Measurements from ENCODE around the gene AGBL5. TPM values are rescaled to one million over a fixed set of nuclear protein-coding genes. Genes with fewer than 3 reads are reported as not detected.

Gene AGBL5
- total and polyA plus RNA-seq, 9 of the 15 experiments (the other 6 are each of a cell fraction or from before 2014, with no cell fraction given), result 3.3 to 52.7 (median 26.2) TPM

DNA sequence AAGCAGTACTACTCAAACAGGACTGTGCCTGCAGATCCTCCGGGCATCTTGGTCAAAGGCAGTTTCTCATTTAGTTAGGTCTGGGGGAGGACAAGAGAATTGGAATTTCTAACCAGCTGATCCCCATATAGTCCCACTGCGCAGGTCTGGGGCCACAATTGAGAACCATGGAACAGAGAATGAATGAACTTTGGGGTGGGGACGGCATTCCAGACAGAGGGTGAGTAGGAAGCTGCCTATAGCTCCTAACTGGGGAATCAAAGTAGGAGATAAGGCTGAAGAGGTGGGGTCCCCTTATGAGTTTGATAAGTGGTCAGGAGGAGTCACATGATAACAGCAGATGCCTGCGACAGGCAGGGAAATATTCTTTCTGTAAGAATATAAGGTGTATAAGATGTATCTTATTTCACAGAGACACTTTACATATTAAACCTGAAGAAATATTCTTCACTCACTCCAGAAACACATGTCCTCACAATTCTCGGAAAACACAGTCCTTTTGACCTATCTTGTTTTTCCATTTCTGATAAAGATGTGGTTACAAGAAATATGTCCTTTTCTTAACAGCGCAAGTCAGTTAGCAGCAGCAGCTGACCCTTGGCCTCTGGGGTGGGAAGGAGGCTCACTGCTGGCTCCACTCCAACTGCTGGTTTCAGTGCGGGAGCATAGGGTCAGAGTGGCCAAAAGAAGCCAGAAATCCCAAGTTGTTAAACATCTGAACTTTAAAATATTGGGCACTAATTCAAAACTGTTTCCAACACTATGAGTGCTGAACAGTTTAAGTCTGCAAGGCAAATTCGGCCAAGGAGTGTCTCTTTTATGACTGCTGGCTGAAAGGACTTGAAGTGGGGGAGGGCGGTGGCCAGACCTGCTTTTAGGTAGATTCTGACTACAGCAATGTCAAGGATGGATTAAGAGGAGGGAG, 31.3 kb upstream of the AGBL5 start (continued):
- TF ChIP-seq, protein P1, sequence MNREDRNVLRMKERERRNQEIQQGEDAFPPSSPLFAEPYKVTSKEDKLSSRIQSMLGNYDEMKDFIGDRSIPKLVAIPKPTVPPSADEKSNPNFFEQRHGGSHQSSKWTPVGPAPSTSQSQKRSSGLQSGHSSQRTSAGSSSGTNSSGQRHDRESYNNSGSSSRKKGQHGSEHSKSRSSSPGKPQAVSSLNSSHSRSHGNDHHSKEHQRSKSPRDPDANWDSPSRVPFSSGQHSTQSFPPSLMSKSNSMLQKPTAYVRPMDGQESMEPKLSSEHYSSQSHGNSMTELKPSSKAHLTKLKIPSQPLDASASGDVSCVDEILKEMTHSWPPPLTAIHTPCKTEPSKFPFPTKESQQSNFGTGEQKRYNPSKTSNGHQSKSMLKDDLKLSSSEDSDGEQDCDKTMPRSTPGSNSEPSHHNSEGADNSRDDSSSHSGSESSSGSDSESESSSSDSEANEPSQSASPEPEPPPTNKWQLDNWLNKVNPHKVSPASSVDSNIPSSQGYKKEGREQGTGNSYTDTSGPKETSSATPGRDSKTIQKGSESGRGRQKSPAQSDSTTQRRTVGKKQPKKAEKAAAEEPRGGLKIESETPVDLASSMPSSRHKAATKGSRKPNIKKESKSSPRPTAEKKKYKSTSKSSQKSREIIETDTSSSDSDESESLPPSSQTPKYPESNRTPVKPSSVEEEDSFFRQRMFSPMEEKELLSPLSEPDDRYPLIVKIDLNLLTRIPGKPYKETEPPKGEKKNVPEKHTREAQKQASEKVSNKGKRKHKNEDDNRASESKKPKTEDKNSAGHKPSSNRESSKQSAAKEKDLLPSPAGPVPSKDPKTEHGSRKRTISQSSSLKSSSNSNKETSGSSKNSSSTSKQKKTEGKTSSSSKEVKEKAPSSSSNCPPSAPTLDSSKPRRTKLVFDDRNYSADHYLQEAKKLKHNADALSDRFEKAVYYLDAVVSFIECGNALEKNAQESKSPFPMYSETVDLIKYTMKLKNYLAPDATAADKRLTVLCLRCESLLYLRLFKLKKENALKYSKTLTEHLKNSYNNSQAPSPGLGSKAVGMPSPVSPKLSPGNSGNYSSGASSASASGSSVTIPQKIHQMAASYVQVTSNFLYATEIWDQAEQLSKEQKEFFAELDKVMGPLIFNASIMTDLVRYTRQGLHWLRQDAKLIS (CRISPR knock-in tag; IDR thresholded peaks at IDR 0.05), result no peak
- TF ChIP-seq ZNF668 (CRISPR knock-in tag; IDR thresholded peaks at IDR 0.05) (no peak), HDAC2 (IDR thresholded peaks at IDR 0.05) (peak; percentile 82; the same call in 1 of the 2 replicates), ZNF766 (CRISPR knock-in tag; conservative IDR thresholded peaks at IDR 0.05) (peak; percentile 93), HOXB6 (CRISPR knock-in tag; IDR thresholded peaks at IDR 0.05; ENCODE audit: borderline replicate concordance) (no peak), JUND (IDR thresholded peaks at IDR 0.05; ENCODE audit: borderline replicate concordance, low read depth, low read length) (peak; percentile 72), JUND (tag; IDR thresholded peaks at IDR 0.05; ENCODE audit: borderline replicate concordance, low read depth, low read length) (no peak; the same call in 2 of the 3 replicates), ZNF282 (CRISPR knock-in tag; IDR thresholded peaks at IDR 0.05) (no peak), CBFA2T3 (IDR thresholded peaks at IDR 0.05) (peak; percentile 94)
- TF ChIP-seq, protein P2, sequence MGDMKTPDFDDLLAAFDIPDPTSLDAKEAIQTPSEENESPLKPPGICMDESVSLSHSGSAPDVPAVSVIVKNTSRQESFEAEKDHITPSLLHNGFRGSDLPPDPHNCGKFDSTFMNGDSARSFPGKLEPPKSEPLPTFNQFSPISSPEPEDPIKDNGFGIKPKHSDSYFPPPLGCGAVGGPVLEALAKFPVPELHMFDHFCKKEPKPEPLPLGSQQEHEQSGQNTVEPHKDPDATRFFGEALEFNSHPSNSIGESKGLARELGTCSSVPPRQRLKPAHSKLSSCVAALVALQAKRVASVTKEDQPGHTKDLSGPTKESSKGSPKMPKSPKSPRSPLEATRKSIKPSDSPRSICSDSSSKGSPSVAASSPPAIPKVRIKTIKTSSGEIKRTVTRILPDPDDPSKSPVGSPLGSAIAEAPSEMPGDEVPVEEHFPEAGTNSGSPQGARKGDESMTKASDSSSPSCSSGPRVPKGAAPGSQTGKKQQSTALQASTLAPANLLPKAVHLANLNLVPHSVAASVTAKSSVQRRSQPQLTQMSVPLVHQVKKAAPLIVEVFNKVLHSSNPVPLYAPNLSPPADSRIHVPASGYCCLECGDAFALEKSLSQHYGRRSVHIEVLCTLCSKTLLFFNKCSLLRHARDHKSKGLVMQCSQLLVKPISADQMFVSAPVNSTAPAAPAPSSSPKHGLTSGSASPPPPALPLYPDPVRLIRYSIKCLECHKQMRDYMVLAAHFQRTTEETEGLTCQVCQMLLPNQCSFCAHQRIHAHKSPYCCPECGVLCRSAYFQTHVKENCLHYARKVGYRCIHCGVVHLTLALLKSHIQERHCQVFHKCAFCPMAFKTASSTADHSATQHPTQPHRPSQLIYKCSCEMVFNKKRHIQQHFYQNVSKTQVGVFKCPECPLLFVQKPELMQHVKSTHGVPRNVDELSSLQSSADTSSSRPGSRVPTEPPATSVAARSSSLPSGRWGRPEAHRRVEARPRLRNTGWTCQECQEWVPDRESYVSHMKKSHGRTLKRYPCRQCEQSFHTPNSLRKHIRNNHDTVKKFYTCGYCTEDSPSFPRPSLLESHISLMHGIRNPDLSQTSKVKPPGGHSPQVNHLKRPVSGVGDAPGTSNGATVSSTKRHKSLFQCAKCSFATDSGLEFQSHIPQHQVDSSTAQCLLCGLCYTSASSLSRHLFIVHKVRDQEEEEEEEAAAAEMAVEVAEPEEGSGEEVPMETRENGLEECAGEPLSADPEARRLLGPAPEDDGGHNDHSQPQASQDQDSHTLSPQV (IDR thresholded peaks at IDR 0.05), result no peak
- TF ChIP-seq, protein P3, sequence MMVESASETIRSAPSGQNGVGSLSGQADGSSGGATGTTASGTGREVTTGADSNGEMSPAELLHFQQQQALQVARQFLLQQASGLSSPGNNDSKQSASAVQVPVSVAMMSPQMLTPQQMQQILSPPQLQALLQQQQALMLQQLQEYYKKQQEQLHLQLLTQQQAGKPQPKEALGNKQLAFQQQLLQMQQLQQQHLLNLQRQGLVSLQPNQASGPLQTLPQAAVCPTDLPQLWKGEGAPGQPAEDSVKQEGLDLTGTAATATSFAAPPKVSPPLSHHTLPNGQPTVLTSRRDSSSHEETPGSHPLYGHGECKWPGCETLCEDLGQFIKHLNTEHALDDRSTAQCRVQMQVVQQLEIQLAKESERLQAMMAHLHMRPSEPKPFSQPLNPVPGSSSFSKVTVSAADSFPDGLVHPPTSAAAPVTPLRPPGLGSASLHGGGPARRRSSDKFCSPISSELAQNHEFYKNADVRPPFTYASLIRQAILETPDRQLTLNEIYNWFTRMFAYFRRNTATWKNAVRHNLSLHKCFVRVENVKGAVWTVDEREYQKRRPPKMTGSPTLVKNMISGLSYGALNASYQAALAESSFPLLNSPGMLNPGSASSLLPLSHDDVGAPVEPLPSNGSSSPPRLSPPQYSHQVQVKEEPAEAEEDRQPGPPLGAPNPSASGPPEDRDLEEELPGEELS (CRISPR knock-in tag; IDR thresholded peaks at IDR 0.05; ENCODE audit: borderline replicate concordance), result no peak
